ENCODE data around the gene SPAG16. TPM values are rescaled to one million over a fixed set of nuclear protein-coding genes. Genes with fewer than 3 reads are reported as not detected.

Gene SPAG16
- total RNA-seq, 2 donors from 2014 or later: 15.5 to 22.8 TPM

GRCh38 chr2:214104219-214104618 is 820.0 kb downstream of the SPAG16 start:
- no peaks in the 10 kb centered on the region for H3K9me3 ChIP-seq
- H3K4me1 ChIP-seq: peaks cover 8% of the 10 kb centered on the region
- WGBS, 2 donors: 88 to 92% methylated on average over 3 of the region's 3 CpGs
- H3K4me3 ChIP-seq: no peak overlapping the region
- no peaks in the 10 kb centered on the region for H3K27me3 ChIP-seq
- no peak for TF ChIP-seq CTCF (IDR thresholded peaks at IDR 0.05)
- no peak for TF ChIP-seq POLR2A (IDR thresholded peaks at IDR 0.05)
- H3K36me3 ChIP-seq (replicated peaks in 1 of 2; ENCODE audit: insufficient read depth in 1 of 2, low read depth in 2 of 2): no peaks in the 10 kb centered on the region
- no peak for ATAC-seq
- no peak overlapping the region for H3K27ac ChIP-seq
- no peak for DNase-seq
- intact Hi-C loops (cut with DNase I): no loop called here

GRCh38 chr2:214104967-214105366 is 820.7 kb downstream of the SPAG16 start:
- TF ChIP-seq POLR2A (IDR thresholded peaks at IDR 0.05) (no peak), CTCF (IDR thresholded peaks at IDR 0.05) (no peak)
- WGBS, 2 donors: 95 to 98% methylated on average over 5 of the region's 5 CpGs
- no peak overlapping the region for H3K4me3 ChIP-seq
- intact Hi-C loops (cut with DNase I): no loop called here
- H3K36me3 ChIP-seq (replicated peaks in 1 of 2; ENCODE audit: insufficient read depth in 1 of 2, low read depth in 2 of 2): no peaks in the 10 kb centered on the region
- ATAC-seq: no peak
- H3K27ac ChIP-seq: no peak overlapping the region
- no peak for DNase-seq
- peaks cover 8% of the 10 kb centered on the region for H3K4me1 ChIP-seq
- no peaks in the 10 kb centered on the region for H3K9me3 ChIP-seq
- H3K27me3 ChIP-seq: no peaks in the 10 kb centered on the region

GRCh38 chr2:214107726-214108125 is 823.5 kb downstream of the SPAG16 start:
- Histone ChIP-seq H3K4me3 (no peak overlapping the region), H3K36me3 (replicated peaks in 1 of 2; ENCODE audit: insufficient read depth in 1 of 2, low read depth in 2 of 2) (no peaks in the 10 kb centered on the region), H3K9me3 (no peaks in the 10 kb centered on the region), H3K27me3 (no peaks in the 10 kb centered on the region), H3K27ac (no peak overlapping the region), H3K4me1 (peaks cover 8% of the 10 kb centered on the region)
- 81 to 90% methylated on average over 1 of the region's 1 CpG for WGBS, 2 donors
- no peak for TF ChIP-seq CTCF (IDR thresholded peaks at IDR 0.05)
- TF ChIP-seq POLR2A (IDR thresholded peaks at IDR 0.05): no peak
- DNase-seq (no peak), ATAC-seq (no peak)
- intact Hi-C loops (cut with DNase I): no loop called here

- WGBS, 2 donors: 95 to 100% methylated on average over 1 of the region's 1 CpG
- Histone ChIP-seq H3K27me3 (no peaks in the 10 kb centered on the region), H3K9me3 (no peaks in the 10 kb centered on the region), H3K36me3 (replicated peaks in 1 of 2; ENCODE audit: insufficient read depth in 1 of 2, low read depth in 2 of 2) (no peaks in the 10 kb centered on the region), H3K4me3 (no peak overlapping the region), H3K4me1 (no peaks in the 10 kb centered on the region), H3K27ac (no peak overlapping the region)
- no peak for ATAC-seq
- intact Hi-C loops (cut with DNase I): no loop called here
- no peak for TF ChIP-seq POLR2A (IDR thresholded peaks at IDR 0.05)
- TF ChIP-seq CTCF (IDR thresholded peaks at IDR 0.05): no peak
- no peak for DNase-seq
These were observed 824.3 kb downstream of the SPAG16 start for GRCh38 chr2:214108598-214108997.

GRCh38 chr2:214117054-214117453 is 832.8 kb downstream of the SPAG16 start:
- Histone ChIP-seq H3K27me3 (no peaks in the 10 kb centered on the region), H3K9me3 (no peaks in the 10 kb centered on the region), H3K27ac (no peak overlapping the region), H3K36me3 (replicated peaks in 1 of 2; ENCODE audit: insufficient read depth in 1 of 2, low read depth in 2 of 2) (no peaks in the 10 kb centered on the region), H3K4me3 (no peak overlapping the region), H3K4me1 (no peaks in the 10 kb centered on the region)
- TF ChIP-seq POLR2A (IDR thresholded peaks at IDR 0.05) (no peak), CTCF (IDR thresholded peaks at IDR 0.05) (no peak)
- DNase-seq (no peak), ATAC-seq (no peak)
- intact Hi-C loops (cut with DNase I): no loop called here

All from body of pancreas (tissue), 4 donors.